ENCODE data around the gene SUSD6.

SUSD6 gene

GRCh38 chr14:69711477-69711876, 100.1 kb downstream of the SUSD6 start:
- Histone ChIP-seq H3K4me1 (ENCODE audit: control insufficient read depth in 2 of 2, insufficient read depth in 1 of 2, low read depth in 1 of 2, low read length in 2 of 2) (peaks cover 43% of the 10 kb centered on the region in 2 donors), H3K27me3 (ENCODE audit: control insufficient read depth in 3 of 3, insufficient read depth in 3 of 3, low read depth in 1 of 3, low read length in 3 of 3) (no peaks in the 10 kb centered on the region), H3K14ac (ENCODE audit: low read length) (no peak overlapping the region), H3K4ac (ENCODE audit: low read length) (no peak overlapping the region), H2AFZ (ENCODE audit: low read length) (no peak overlapping the region), H3K36me3 (replicated peaks in 1 of 2; ENCODE audit: control insufficient read depth in 2 of 2, insufficient read depth in 2 of 2, low read length in 2 of 2) (peaks cover 0 to 31% of the 10 kb centered on the region in 2 donors), H3K4me2 (ENCODE audit: insufficient read depth, low read length, poor library complexity, severe bottlenecking) (no peak overlapping the region), H3K18ac (ENCODE audit: low read length) (peak overlapping the region; percentile 87), H2BK15ac (ENCODE audit: low read length) (no peak overlapping the region), H2BK5ac (ENCODE audit: low read length) (peak overlapping the region; percentile 82), H3K4me3 (ENCODE audit: low read length in 2 of 2) (no peak overlapping the region), H3K9me3 (replicated peaks in 1 of 2; ENCODE audit: control insufficient read depth in 2 of 2, insufficient read depth in 1 of 2, low read depth in 1 of 2, low read length in 2 of 2) (no peaks in the 10 kb centered on the region), H4K91ac (ENCODE audit: low read depth, low read length, poor library complexity) (no peak overlapping the region), H2BK120ac (ENCODE audit: low read depth, low read length) (peak overlapping the region; percentile 22), H2AK5ac (ENCODE audit: low read depth, low read length) (peak overlapping the region; percentile 74), H3K27ac (replicated peaks; ENCODE audit: low read length) (peak overlapping the region; percentile 98), H3K79me1 (ENCODE audit: low read depth, low read length) (no peaks in the 10 kb centered on the region), H2BK12ac (ENCODE audit: low read length) (peak overlapping the region; percentile 7), H3K9ac (ENCODE audit: low read depth, low read length, poor library complexity) (peak overlapping the region; percentile 5), H3K23ac (ENCODE audit: low read depth, low read length, poor library complexity) (no peak overlapping the region), H4K8ac (ENCODE audit: low read depth, low read length) (no peak overlapping the region)
- WGBS, 2 donors (ENCODE audit: extremely low coverage in 2 of 2, insufficient read length in 2 of 2, insufficient replicate concordance in 1 of 2): no CpG with 5 or more reads among the region's 1 CpG
- DNase-seq (ENCODE audit: low spot score): no peak

GRCh38 chr14:69711881-69712560, 100.6 kb downstream of the SUSD6 start:
- peak overlapping the region; percentile 98 for H3K27ac ChIP-seq (replicated peaks; ENCODE audit: low read length)
- no CpG with 5 or more reads among the region's 11 CpGs for WGBS, 2 donors (ENCODE audit: extremely low coverage in 2 of 2, insufficient read length in 2 of 2, insufficient replicate concordance in 1 of 2)

GRCh38 chr14:69712599-69713088, 101.2 kb downstream of the SUSD6 start:
- Histone ChIP-seq H2BK5ac (ENCODE audit: low read length) (peak overlapping the region; percentile 82), H4K91ac (ENCODE audit: low read depth, low read length, poor library complexity) (peak overlapping the region; percentile 7), H3K4ac (ENCODE audit: low read length) (peak overlapping the region; percentile 4), H2AFZ (ENCODE audit: low read length) (no peak overlapping the region), H3K18ac (ENCODE audit: low read length) (peak overlapping the region; percentile 87), H2AK5ac (ENCODE audit: low read depth, low read length) (peak overlapping the region; percentile 74), H3K27me3 (ENCODE audit: control insufficient read depth in 3 of 3, insufficient read depth in 3 of 3, low read depth in 1 of 3, low read length in 3 of 3) (no peaks in the 10 kb centered on the region), H3K9ac (ENCODE audit: low read depth, low read length, poor library complexity) (peak overlapping the region; percentile 78), H2BK15ac (ENCODE audit: low read length) (peak overlapping the region; percentile 41), H3K79me1 (ENCODE audit: low read depth, low read length) (no peaks in the 10 kb centered on the region), H2BK12ac (ENCODE audit: low read length) (peak overlapping the region; percentile 64), H2BK120ac (ENCODE audit: low read depth, low read length) (peak overlapping the region; percentile 22), H3K9me3 (replicated peaks in 1 of 2; ENCODE audit: control insufficient read depth in 2 of 2, insufficient read depth in 1 of 2, low read depth in 1 of 2, low read length in 2 of 2) (no peaks in the 10 kb centered on the region), H3K4me2 (ENCODE audit: insufficient read depth, low read length, poor library complexity, severe bottlenecking) (peak overlapping the region; percentile 34), H4K8ac (ENCODE audit: low read depth, low read length) (no peak overlapping the region), H3K27ac (replicated peaks; ENCODE audit: low read length) (peak overlapping the region; percentile 98), H3K4me1 (ENCODE audit: control insufficient read depth in 2 of 2, insufficient read depth in 1 of 2, low read depth in 1 of 2, low read length in 2 of 2) (peaks cover 43 to 46% of the 10 kb centered on the region in 2 donors), H3K4me3 (ENCODE audit: low read length in 2 of 2) (no peak overlapping the region), H3K23ac (ENCODE audit: low read depth, low read length, poor library complexity) (no peak overlapping the region), H3K14ac (ENCODE audit: low read length) (peak overlapping the region; percentile 42), H3K36me3 (replicated peaks in 1 of 2; ENCODE audit: control insufficient read depth in 2 of 2, insufficient read depth in 2 of 2, low read length in 2 of 2) (peaks cover 0 to 28% of the 10 kb centered on the region in 2 donors)
- no CpG with 5 or more reads among the region's 6 CpGs for WGBS, 2 donors (ENCODE audit: extremely low coverage in 2 of 2, insufficient read length in 2 of 2, insufficient replicate concordance in 1 of 2)
- no peak for DNase-seq (ENCODE audit: low spot score)

More at GRCh38 chr14:69711881-69712560, 100.6 kb downstream of the SUSD6 start:
- H3K18ac ChIP-seq (ENCODE audit: low read length): peak overlapping the region; percentile 87
- H2BK15ac ChIP-seq (ENCODE audit: low read length): peak overlapping the region; percentile 62
- H3K4me3 ChIP-seq (ENCODE audit: low read length in 2 of 2): no peak overlapping the region
- peak overlapping the region; percentile 7 for H4K91ac ChIP-seq (ENCODE audit: low read depth, low read length, poor library complexity)
- no peak overlapping the region for H4K8ac ChIP-seq (ENCODE audit: low read depth, low read length)
- H2AFZ ChIP-seq (ENCODE audit: low read length): no peak overlapping the region
- no peak overlapping the region for H3K4me2 ChIP-seq (ENCODE audit: insufficient read depth, low read length, poor library complexity, severe bottlenecking)
- peak overlapping the region; percentile 74 for H2AK5ac ChIP-seq (ENCODE audit: low read depth, low read length)
- no peak for DNase-seq (ENCODE audit: low spot score)
- peak overlapping the region; percentile 82 for H2BK5ac ChIP-seq (ENCODE audit: low read length)
- no peak overlapping the region for H3K4ac ChIP-seq (ENCODE audit: low read length)
- peak overlapping the region; percentile 43 for H3K14ac ChIP-seq (ENCODE audit: low read length)
- no peaks in the 10 kb centered on the region for H3K9me3 ChIP-seq (replicated peaks in 1 of 2; ENCODE audit: control insufficient read depth in 2 of 2, insufficient read depth in 1 of 2, low read depth in 1 of 2, low read length in 2 of 2)
- H3K23ac ChIP-seq (ENCODE audit: low read depth, low read length, poor library complexity): no peak overlapping the region
- peak overlapping the region; percentile 5 for H3K9ac ChIP-seq (ENCODE audit: low read depth, low read length, poor library complexity)
- H3K36me3 ChIP-seq (replicated peaks in 1 of 2; ENCODE audit: control insufficient read depth in 2 of 2, insufficient read depth in 2 of 2, low read length in 2 of 2): peaks cover 0 to 31% of the 10 kb centered on the region in 2 donors
- H3K27me3 ChIP-seq (ENCODE audit: control insufficient read depth in 3 of 3, insufficient read depth in 3 of 3, low read depth in 1 of 3, low read length in 3 of 3): no peaks in the 10 kb centered on the region
- H3K4me1 ChIP-seq (ENCODE audit: control insufficient read depth in 2 of 2, insufficient read depth in 1 of 2, low read depth in 1 of 2, low read length in 2 of 2): peaks cover 43 to 46% of the 10 kb centered on the region in 2 donors
- no peaks in the 10 kb centered on the region for H3K79me1 ChIP-seq (ENCODE audit: low read depth, low read length)
- H2BK12ac ChIP-seq (ENCODE audit: low read length): peak overlapping the region; percentile 64
- peak overlapping the region; percentile 22 for H2BK120ac ChIP-seq (ENCODE audit: low read depth, low read length)

- peak overlapping the region; percentile 30 for H2AK5ac ChIP-seq (ENCODE audit: low read depth, low read length)
- no peak overlapping the region for H3K4me3 ChIP-seq (ENCODE audit: low read length in 2 of 2)
- no peak overlapping the region for H3K14ac ChIP-seq (ENCODE audit: low read length)
- H3K9me3 ChIP-seq (replicated peaks in 1 of 2; ENCODE audit: control insufficient read depth in 2 of 2, insufficient read depth in 1 of 2, low read depth in 1 of 2, low read length in 2 of 2): no peaks in the 10 kb centered on the region
- WGBS, 2 donors (ENCODE audit: extremely low coverage in 2 of 2, insufficient read length in 2 of 2, insufficient replicate concordance in 1 of 2): no CpG with 5 or more reads among the region's 4 CpGs
- no peaks in the 10 kb centered on the region for H3K27me3 ChIP-seq (ENCODE audit: control insufficient read depth in 3 of 3, insufficient read depth in 3 of 3, low read depth in 1 of 3, low read length in 3 of 3)
- peak; percentile 45 for DNase-seq (ENCODE audit: low spot score)
- H2BK5ac ChIP-seq (ENCODE audit: low read length): no peak overlapping the region
- H2AFZ ChIP-seq (ENCODE audit: low read length): peak overlapping the region; percentile 27
- no peak overlapping the region for H3K4ac ChIP-seq (ENCODE audit: low read length)
- no peak overlapping the region for H4K91ac ChIP-seq (ENCODE audit: low read depth, low read length, poor library complexity)
- peak overlapping the region; percentile 55 for H3K18ac ChIP-seq (ENCODE audit: low read length)
- H3K23ac ChIP-seq (ENCODE audit: low read depth, low read length, poor library complexity): no peak overlapping the region
- H3K4me2 ChIP-seq (ENCODE audit: insufficient read depth, low read length, poor library complexity, severe bottlenecking): no peak overlapping the region
- H3K4me1 ChIP-seq (ENCODE audit: control insufficient read depth in 2 of 2, insufficient read depth in 1 of 2, low read depth in 1 of 2, low read length in 2 of 2): peaks cover 43 to 47% of the 10 kb centered on the region in 2 donors
- H3K79me1 ChIP-seq (ENCODE audit: low read depth, low read length): no peaks in the 10 kb centered on the region
- peaks cover 0 to 28% of the 10 kb centered on the region in 2 donors for H3K36me3 ChIP-seq (replicated peaks in 1 of 2; ENCODE audit: control insufficient read depth in 2 of 2, insufficient read depth in 2 of 2, low read length in 2 of 2)
- no peak overlapping the region for H2BK15ac ChIP-seq (ENCODE audit: low read length)
- H4K8ac ChIP-seq (ENCODE audit: low read depth, low read length): no peak overlapping the region
- H3K9ac ChIP-seq (ENCODE audit: low read depth, low read length, poor library complexity): no peak overlapping the region
- peak overlapping the region; percentile 98 for H3K27ac ChIP-seq (replicated peaks; ENCODE audit: low read length)
- peak overlapping the region; percentile 81 for H2BK120ac ChIP-seq (ENCODE audit: low read depth, low read length)
- H2BK12ac ChIP-seq (ENCODE audit: low read length): no peak overlapping the region
Measured at GRCh38 chr14:69713209-69713781, 101.9 kb downstream of the SUSD6 start.
